Activated naive CD4-positive, alpha-beta T cell treated with anti-CD3 and anti-CD28 coated beads, Interleukin-2, amount 10 ng/mL, durations not matched to agents 7 days and 5 days (primary cell): Measurements from ENCODE around the gene TSPAN14.

Experiments
- CTCF ChIA-PET: fragments of 350-600 bp; sonication (Branson Sonifier 250); formaldehyde crosslinking; loops from one replicate; lab custom pipeline; 2021; ENCODE audit warnings: antibody characterized with exemption; lab: Charles Lee
- DNase-seq: peaks from one replicate; pipeline ENCODE4 v3.0.0-alpha.2; 2020
- H3K27ac Mint-ChIP-seq: one replicate; pipeline ENCODE4 v1.8.0; 2021; ENCODE audit warnings: mild to moderate bottlenecking, moderate library complexity, mixed read lengths
- H3K27me3 Mint-ChIP-seq: one replicate; pipeline ENCODE4 v1.8.0; 2021; ENCODE audit warnings: mild to moderate bottlenecking, mixed read lengths
- H3K36me3 Mint-ChIP-seq: one replicate; pipeline ENCODE4 v1.8.0; 2021; ENCODE audit warnings: mixed read lengths
- H3K4me1 Mint-ChIP-seq: one replicate; pipeline ENCODE4 v1.8.0; 2021; ENCODE audit warnings: mixed read lengths
- H3K4me3 Mint-ChIP-seq: one replicate; pipeline ENCODE4 v1.8.0; 2021; ENCODE audit warnings: mild to moderate bottlenecking, moderate library complexity, mixed read lengths
- H3K9me3 Mint-ChIP-seq: one replicate; pipeline ENCODE4 v1.8.0; 2021; ENCODE audit warnings: mixed read lengths

Gene TSPAN14

GRCh38 chr10:80496555-80497172, 42.6 kb downstream of the TSPAN14 start:
- peak overlapping the region; percentile 31 for H3K4me3 Mint-ChIP-seq
- CTCF ChIA-PET = interaction anchor here (1.9 to 21.2 kb wide), 3 partner anchors 9 to 37 kb away, joined by 15 to 986 read pairs (median 36); partner anchors contain the start of gene TSPAN14
- peaks cover 98% of the 10 kb centered on the region for H3K4me1 Mint-ChIP-seq
- no peaks in the 10 kb centered on the region for H3K27me3 Mint-ChIP-seq
- peaks cover 82% of the 10 kb centered on the region for H3K36me3 Mint-ChIP-seq
- peak overlapping the region; percentile 66 for H3K27ac Mint-ChIP-seq
- DNase-seq = no peak
- peaks cover 11% of the 10 kb centered on the region for H3K9me3 Mint-ChIP-seq

GRCh38 chr10:80497187-80498077, 43.3 kb downstream of the TSPAN14 start:
- Mint-ChIP-seq H3K27me3 (no peaks in the 10 kb centered on the region), H3K4me1 (peaks cover 98% of the 10 kb centered on the region), H3K36me3 (peaks cover 82% of the 10 kb centered on the region), H3K27ac (peak overlapping the region; percentile 94), H3K4me3 (peak overlapping the region; percentile 31), H3K9me3 (peaks cover 11% of the 10 kb centered on the region)
- peak; percentile 46 for DNase-seq
- CTCF ChIA-PET = interaction anchor here (1.9 to 21.2 kb wide), 3 partner anchors 8 to 38 kb away, joined by 15 to 986 read pairs (median 36); partner anchors contain the start of gene TSPAN14

GRCh38 chr10:80498078-80498832, 44.1 kb downstream of the TSPAN14 start:
- H3K36me3 Mint-ChIP-seq = peaks cover 85% of the 10 kb centered on the region
- H3K27me3 Mint-ChIP-seq = no peaks in the 10 kb centered on the region
- H3K9me3 Mint-ChIP-seq = peaks cover 11% of the 10 kb centered on the region
- no peak for DNase-seq
- H3K4me1 Mint-ChIP-seq = peaks cover 98% of the 10 kb centered on the region
- peak overlapping the region; percentile 94 for H3K27ac Mint-ChIP-seq
- CTCF ChIA-PET = interaction anchor here (0.9 to 21.2 kb wide), 4 partner anchors 10 to 39 kb away, joined by 3 to 986 read pairs (median 20); partner anchors contain the start of gene TSPAN14
- H3K4me3 Mint-ChIP-seq = peak overlapping the region; percentile 31

DNA sequence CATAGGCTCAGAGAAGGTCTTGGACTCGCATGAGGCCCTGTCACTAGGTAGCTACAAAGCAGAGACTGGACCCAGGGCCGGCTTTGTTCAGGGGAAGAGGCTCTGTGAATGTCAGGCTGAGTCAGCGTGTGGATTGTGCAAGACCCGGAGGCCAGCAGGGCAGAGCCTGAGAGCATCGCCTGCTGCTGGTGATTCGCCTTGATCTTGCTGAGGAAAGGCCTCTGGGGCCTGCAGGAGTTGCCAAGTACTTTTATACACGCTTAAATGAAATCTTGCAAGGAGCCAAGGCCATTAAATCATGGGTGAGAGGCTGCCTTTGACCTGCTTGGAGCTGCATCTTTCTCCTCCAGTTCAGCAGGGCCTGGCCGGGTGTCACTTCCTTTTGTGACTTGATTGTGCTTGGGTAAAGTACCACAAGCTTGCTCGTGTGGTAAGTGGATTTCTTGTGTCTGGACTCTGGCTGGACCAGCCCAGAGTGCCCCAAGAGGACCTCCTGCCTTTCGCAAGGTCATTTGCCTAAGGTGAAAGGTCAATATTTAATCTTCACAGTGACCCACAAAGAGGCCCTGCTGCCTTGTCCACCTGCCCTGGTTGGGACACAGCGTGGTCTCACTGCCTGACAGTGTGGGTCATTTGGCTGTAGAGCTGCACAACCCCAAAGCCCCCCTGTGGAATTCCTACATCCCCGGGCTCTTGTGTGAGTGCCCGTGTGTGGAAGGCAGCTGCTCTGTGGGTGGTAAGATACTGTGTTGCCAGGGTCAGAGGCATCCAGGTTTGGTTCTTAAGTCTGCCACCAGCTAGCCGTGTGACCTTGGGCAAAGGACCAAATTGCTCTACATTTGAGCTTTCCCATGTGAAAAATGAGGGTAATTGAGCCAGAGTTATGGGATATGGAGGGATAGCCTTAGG, 45.0 kb downstream of the TSPAN14 start:
- Mint-ChIP-seq H3K27me3 (no peaks in the 10 kb centered on the region), H3K27ac (peak overlapping the region; percentile 94), H3K36me3 (peaks cover 80% of the 10 kb centered on the region), H3K4me3 (peak overlapping the region; percentile 46), H3K9me3 (peaks cover 11% of the 10 kb centered on the region), H3K4me1 (peaks cover 98% of the 10 kb centered on the region)
- peak; percentile 57 for DNase-seq
- CTCF ChIA-PET = interaction anchor here (0.9 to 21.2 kb wide), 5 partner anchors 11 to 39 kb away, joined by 3 to 986 read pairs (median 19); partner anchors contain the start of gene TSPAN14

DNA sequence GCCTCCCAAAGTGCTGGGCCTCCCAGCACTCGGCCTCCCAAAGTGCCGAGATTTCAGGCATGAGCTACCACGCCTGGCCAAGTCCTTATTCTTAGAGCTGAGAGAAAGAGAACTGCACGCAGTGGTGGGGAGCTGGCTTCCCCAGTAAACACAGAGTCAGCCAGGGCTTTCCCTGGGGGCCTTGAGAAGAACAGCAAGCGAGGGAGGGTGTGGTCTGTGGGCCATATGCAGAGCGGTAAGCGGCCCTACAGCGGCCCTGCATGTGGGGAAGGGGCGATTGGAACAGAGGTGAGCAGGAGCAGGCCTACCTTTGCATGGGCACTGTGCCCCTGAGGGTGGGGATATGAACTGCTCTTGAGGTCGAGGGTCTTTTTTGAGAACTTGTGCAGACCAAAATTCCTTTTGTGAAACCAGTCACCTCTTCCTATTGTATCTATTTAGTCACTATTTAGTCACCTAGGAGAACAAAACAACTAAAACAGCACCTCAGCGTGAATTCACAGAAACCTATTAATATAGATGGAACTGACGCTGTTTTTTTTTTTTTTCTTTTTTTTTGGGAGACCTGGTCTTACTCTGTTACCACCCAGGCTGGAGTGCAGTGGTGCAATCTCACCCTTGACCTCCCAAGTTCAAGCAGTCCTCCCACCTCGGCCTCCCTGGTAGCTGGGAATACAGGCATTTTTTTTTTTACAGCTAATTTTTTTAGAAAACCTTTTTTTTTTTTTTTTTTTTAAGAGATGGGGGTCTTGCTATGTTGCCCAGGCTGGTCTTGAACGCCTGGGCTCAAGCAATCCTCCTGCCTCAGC, 46.7 kb downstream of the TSPAN14 start:
- peaks cover 73% of the 10 kb centered on the region for H3K36me3 Mint-ChIP-seq

GRCh38 chr10:80501381-80501912, 47.3 kb downstream of the TSPAN14 start:
- no peaks in the 10 kb centered on the region for H3K27me3 Mint-ChIP-seq
- no peak overlapping the region for H3K4me3 Mint-ChIP-seq
- peaks cover 97% of the 10 kb centered on the region for H3K4me1 Mint-ChIP-seq
- no peak for DNase-seq
- H3K36me3 Mint-ChIP-seq = peaks cover 71% of the 10 kb centered on the region
- peaks cover 7% of the 10 kb centered on the region for H3K9me3 Mint-ChIP-seq
- peak overlapping the region; percentile 94 for H3K27ac Mint-ChIP-seq
- CTCF ChIA-PET = interaction anchor here (1.3 to 21.2 kb wide), 3 partner anchors 10 to 118 kb away, joined by 5 to 986 read pairs (median 19); partner anchors contain the start of gene TSPAN14

More for the DNA sequence above, 46.7 kb downstream of the TSPAN14 start:
- Mint-ChIP-seq H3K4me1 (peaks cover 98% of the 10 kb centered on the region), H3K4me3 (peak overlapping the region; percentile 21), H3K27me3 (no peaks in the 10 kb centered on the region), H3K9me3 (peaks cover 11% of the 10 kb centered on the region), H3K27ac (peak overlapping the region; percentile 94)
- DNase-seq = peak; percentile 45
- CTCF ChIA-PET = interaction anchor here (4.1 to 21.2 kb wide), 3 partner anchors 11 to 41 kb away, joined by 19 to 986 read pairs (median 36); partner anchors contain the start of gene TSPAN14

- H3K4me1 Mint-ChIP-seq = peaks cover 91% of the 10 kb centered on the region
- no peaks in the 10 kb centered on the region for H3K27me3 Mint-ChIP-seq
- CTCF ChIA-PET = interaction anchor here (1.3 to 21.2 kb wide), 3 partner anchors 9 to 119 kb away, joined by 5 to 986 read pairs (median 19); partner anchors contain the start of gene TSPAN14
- peak overlapping the region; percentile 94 for H3K27ac Mint-ChIP-seq
- DNase-seq = no peak
- peaks cover under 1% of the 10 kb centered on the region for H3K9me3 Mint-ChIP-seq
- peaks cover 66% of the 10 kb centered on the region for H3K36me3 Mint-ChIP-seq
- no peak overlapping the region for H3K4me3 Mint-ChIP-seq
Observed at GRCh38 chr10:80501913-80502521, 47.9 kb downstream of the TSPAN14 start.

GRCh38 chr10:80502621-80503583, 48.8 kb downstream of the TSPAN14 start:
- Mint-ChIP-seq H3K27ac (peak overlapping the region; percentile 94), H3K27me3 (no peaks in the 10 kb centered on the region), H3K36me3 (peaks cover 62% of the 10 kb centered on the region), H3K4me1 (peaks cover 87% of the 10 kb centered on the region), H3K4me3 (no peak overlapping the region), H3K9me3 (no peaks in the 10 kb centered on the region)
- CTCF ChIA-PET = interaction anchor here (1.0 to 21.2 kb wide), 4 partner anchors 9 to 120 kb away, joined by 3 to 986 read pairs (median 12); partner anchors contain the start of gene TSPAN14
- DNase-seq = no peak

DNA sequence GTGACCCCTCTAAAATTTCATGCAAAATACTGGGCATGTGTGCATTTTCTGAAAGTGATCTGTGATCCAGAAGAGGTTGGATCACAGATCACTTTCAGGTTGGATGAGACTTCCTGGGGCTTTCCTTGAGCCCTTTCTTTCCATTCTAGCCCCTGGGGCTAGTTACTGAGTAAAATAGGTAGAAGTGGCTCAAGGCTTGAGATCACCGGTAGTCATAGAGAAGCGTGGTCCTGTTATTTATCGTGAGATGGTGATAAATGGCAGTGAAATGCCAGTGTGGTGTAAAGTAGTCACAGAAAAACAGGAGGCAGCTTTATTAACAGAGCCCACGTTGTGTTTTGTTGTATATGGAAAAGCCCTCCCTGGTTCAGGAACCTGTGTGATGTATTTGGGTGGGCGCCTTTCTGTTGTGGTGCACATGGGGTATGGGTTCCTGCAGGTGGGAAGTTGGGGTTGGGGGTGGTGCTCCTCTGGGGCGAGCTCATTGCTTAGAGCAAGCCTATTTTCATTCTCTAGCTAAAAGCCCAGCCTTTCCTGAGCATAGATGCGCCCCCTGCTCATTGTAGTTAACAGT, 49.6 kb downstream of the TSPAN14 start:
- Mint-ChIP-seq H3K9me3 (no peaks in the 10 kb centered on the region), H3K4me1 (peaks cover 83% of the 10 kb centered on the region), H3K27me3 (no peaks in the 10 kb centered on the region), H3K27ac (peak overlapping the region; percentile 88), H3K4me3 (no peak overlapping the region), H3K36me3 (peaks cover 61% of the 10 kb centered on the region)
- CTCF ChIA-PET = interaction anchor here (1.0 to 21.2 kb wide), 4 partner anchors 19 to 120 kb away, joined by 3 to 986 read pairs (median 20); partner anchors contain the start of gene TSPAN14
- no peak for DNase-seq

GRCh38 chr10:80504158-80504811, 50.2 kb downstream of the TSPAN14 start:
- Mint-ChIP-seq H3K9me3 (no peaks in the 10 kb centered on the region), H3K27ac (peak overlapping the region; percentile 88), H3K36me3 (peaks cover 61% of the 10 kb centered on the region), H3K27me3 (no peaks in the 10 kb centered on the region), H3K4me1 (peaks cover 77% of the 10 kb centered on the region), H3K4me3 (no peak overlapping the region)
- DNase-seq = no peak
- CTCF ChIA-PET = interaction anchor here (0.7 to 21.2 kb wide), 9 partner anchors 8 to 126 kb away, joined by 3 to 986 read pairs (median 11); partner anchors contain the start of gene TSPAN14
